GM12878 (cell line): ENCODE measurements around the gene CILP2. TPM values are rescaled to one million over a fixed set of nuclear protein-coding genes. Genes with fewer than 3 reads are reported as not detected.
A peak's percentile ranks its signal among the peaks of the same experiment; 100 is the strongest.

ENCODE experiments used
- ATF2 ChIP-seq: IDR thresholded peaks from 2 replicates; pipeline ENCODE4 v1.6.1; 2012; ENCODE audit warnings: low read length, inconsistent platforms
- CREM ChIP-seq: IDR thresholded peaks from 2 replicates; pipeline ENCODE4 v1.6.1; 2014; ENCODE audit warnings: antibody characterized with exemption, low read depth
- E2F8 ChIP-seq: fragments of 450-650 bp; IDR thresholded peaks from 2 replicates; pipeline ENCODE4 v1.6.1; 2018; ENCODE audit warnings: mild to moderate bottlenecking, low read depth, moderate library complexity; ENCODE audit not compliant: partially characterized antibody
- HCFC1 ChIP-seq: fragments of 150-350 bp; IDR thresholded peaks from 2 replicates; pipeline ENCODE4 v1.6.1; 2014; ENCODE audit warnings: low read length
- IKZF2 ChIP-seq, 2 experiments: fragments of 450-650 bp; IDR thresholded peaks; 2 replicates each; pipeline ENCODE4 v1.6.1; 2017; ENCODE audit warnings: mild to moderate bottlenecking in 2 of 2, moderate library complexity in 2 of 2
- IRF3 ChIP-seq: fragments of 450-650 bp; IDR thresholded peaks from 2 replicates; pipeline ENCODE4 v1.6.1; 2014; ENCODE audit warnings: mild to moderate bottlenecking
- MTA2 ChIP-seq: fragments of 450-650 bp; IDR thresholded peaks from 2 replicates; pipeline ENCODE4 v1.6.1; 2016; ENCODE audit warnings: low read depth, mild to moderate bottlenecking, moderate library complexity
- MTA3 ChIP-seq: IDR thresholded peaks from 2 replicates; pipeline ENCODE4 v1.6.1; 2012; ENCODE audit warnings: low read length, inconsistent platforms, borderline replicate concordance
- NFYB ChIP-seq: IDR thresholded peaks from 2 replicates; pipeline ENCODE4 v1.6.1; 2011; ENCODE audit warnings: low read depth, mild to moderate bottlenecking, low read length, improper control_type of control experiment, moderate library complexity; ENCODE audit not compliant: insufficient read depth
- NR2F1 ChIP-seq: fragments of 450-650 bp; conservative IDR thresholded peaks from 2 replicates; pipeline ENCODE4 v1.6.1; 2017; ENCODE audit warnings: mild to moderate bottlenecking
- NRF1 ChIP-seq: conservative IDR thresholded peaks from 2 replicates; pipeline ENCODE4 v1.6.1; 2011; ENCODE audit warnings: mild to moderate bottlenecking, low read depth, low read length, improper control_type of control experiment
- PBX3 ChIP-seq: IDR thresholded peaks from 2 replicates; pipeline ENCODE4 v1.6.1; 2011; ENCODE audit warnings: mild to moderate bottlenecking, low read depth, low read length, moderate library complexity; ENCODE audit not compliant: insufficient replicate concordance
- PKNOX1 ChIP-seq: fragments of 450-650 bp; IDR thresholded peaks from 2 replicates; pipeline ENCODE4 v1.6.1; 2016; ENCODE audit warnings: mild to moderate bottlenecking
- RBBP5 ChIP-seq: fragments of 200-600 bp; sonication (generic); conservative IDR thresholded peaks from 2 replicates; pipeline ENCODE4 v1.6.1; 2016
- TARDBP ChIP-seq: IDR thresholded peaks from 2 replicates; pipeline ENCODE4 v1.6.1; 2016; ENCODE audit warnings: borderline replicate concordance
- TCF12 ChIP-seq: IDR thresholded peaks from 2 replicates; pipeline ENCODE4 v1.6.1; 2011; ENCODE audit warnings: low read depth, mild to moderate bottlenecking, low read length
- USF2 ChIP-seq: IDR thresholded peaks from 2 replicates; pipeline ENCODE4 v1.6.1; 2011; ENCODE audit warnings: low read depth, low read length, improper control_type of control experiment, borderline replicate concordance
- polyA plus RNA-seq, 11 experiments: library from polyadenylated mRNA; depleted of rRNA in 4 of 11; unstranded in 6 of 11; stranded (reverse) in 5 of 11; fragments of >200 nt; fragmentation: Nextera tagmentation in 4 of 11; fragmentation: Illumina TruSeq in 1 of 11; extraction: Ambion mirVana in 4 of 11; extraction: Trizol in 1 of 11; gene quantifications; 1 replicate in 1 of 11; 2 replicates in 10 of 11; pipeline versions ENCODE4 v1.2.1 to v1.2.3, GENCODE V29; 2011 to 2016; ENCODE audit warnings: inconsistent platforms in 2 of 11, missing spikeins in 2 of 11, low read depth in 1 of 11
- total RNA-seq, 4 experiments: library from RNA; depleted of rRNA in 3 of 4; stranded (reverse); fragments of >200 nt in 3 of 4; fragmentation: Illumina TruSeq in 1 of 4; extraction: Trizol in 1 of 4; gene quantifications; 2 replicates each; pipeline versions ENCODE4 v1.2.1 to v1.2.3, GENCODE V29; 2013 to 2021

The CILP2 gene
- total and polyA plus RNA-seq, 10 of the 15 experiments (the other 5 are each of a cell fraction or from before 2014, with no cell fraction given), result 0.05 to 0.08 (median 0.06) TPM; not detected in 6

GRCh38 chr19:19515642-19516519 is 22.2 kb upstream of the CILP2 start, which contains the start of gene NDUFA13 (continued):
- no peak for TF ChIP-seq IRF3
- peak; percentile 90 for TF ChIP-seq HCFC1
- TF ChIP-seq E2F8, result peak; percentile 90
- peak; percentile 86 for TF ChIP-seq CREM
- no peak for TF ChIP-seq RBBP5
- TF ChIP-seq USF2, result no peak
- TF ChIP-seq IKZF2 (IDR thresholded peaks at IDR 0.05), result no peak
- TF ChIP-seq PBX3, result no peak
- peak; percentile 73 for TF ChIP-seq PKNOX1
- no peak for TF ChIP-seq NFYB
- TF ChIP-seq NRF1, result no peak
- peak; percentile 51; the same call in 1 of the 2 replicates for TF ChIP-seq NR2F1
- no peak for TF ChIP-seq ATF2
- TF ChIP-seq TCF12, result 0 out of 2 replicates have a peak, but pooled peaks have one; percentile 30
- TF ChIP-seq TARDBP, result peak; percentile 16; the same call in 1 of the 2 replicates
- TF ChIP-seq MTA2, result peak; percentile 35; the same call in 1 of the 2 replicates
- TF ChIP-seq MTA3, result no peak
